GM12878 (cell line): ENCODE data around the gene EPB41L1. TPM values are rescaled to one million over a fixed set of nuclear protein-coding genes. Genes with fewer than 3 reads are reported as not detected.

ENCODE experiments used
- ATAC-seq: fragments of 200-7000 bp; cut with Tn5 transposase; 3 replicates; pipeline ENCODE4 v1.9.1; 2020; ENCODE audit warnings: mild to moderate bottlenecking, moderate library complexity
- BruUV-seq: library from RNA; stranded (reverse); fragments of 400-500 nt; replicated peaks from 2 replicates; lab custom pipeline; 2021; lab: Mats Ljungman, UMichigan
- CTCF ChIA-PET: fragments of 300-600 bp; sonication (Branson Sonifier 250); formaldehyde crosslinking; extraction: SDS; loops from one replicate; lab custom pipeline; 2021; ENCODE audit warnings: inconsistent platforms; lab: Yijun Ruan, JAX
- POLR2A ChIA-PET: fragments of 350-600 bp; formaldehyde crosslinking; extraction: SDS; loops from one replicate; lab custom pipeline; 2021; ENCODE audit warnings: inconsistent platforms; lab: Charles Lee
- RAD21 ChIA-PET: fragments of 300-600 bp; sonication (Branson Sonifier 250); formaldehyde crosslinking; loops from one replicate; lab custom pipeline; 2023; ENCODE audit warnings: antibody characterized with exemption; ENCODE audit not compliant: unreplicated experiment; lab: Charles Lee
- SMC1A ChIA-PET: fragments of 300-600 bp; sonication (Branson Sonifier 250); formaldehyde crosslinking; loops from one replicate; lab custom pipeline; 2023; ENCODE audit not compliant: unreplicated experiment, uncharacterized antibody; lab: Charles Lee
- DNase-seq: peaks from one replicate; pipeline ENCODE4 v3.0.0-alpha.2; 2011; ENCODE audit warnings: low read depth, low spot score
- FAIRE-seq: peaks from 3 replicates; lab custom pipeline; 2011; peaks lifted over from hg19 to GRCh38; lab: Jason Lieb, UNC
- H2AFZ ChIP-seq: 2 replicates; pipeline ENCODE4 v1.6.0; 2011; ENCODE audit warnings: low read depth, low read length, control low read depth; ENCODE audit not compliant: control insufficient read depth
- H3K27ac ChIP-seq: 2 replicates; pipeline ENCODE4 v1.5.1; 2011; ENCODE audit warnings: control low read depth; ENCODE audit not compliant: control insufficient read depth, insufficient read depth
- H3K27me3 ChIP-seq, 2 experiments: replicated peaks in 1 of 2; 2 replicates each; pipeline versions ENCODE4 v1.6.0 to v1.6.1; 2011; ENCODE audit warnings: low read length in 1 of 2; ENCODE audit not compliant: control insufficient read depth in 2 of 2, insufficient read depth in 2 of 2
- H3K36me3 ChIP-seq, 2 experiments: 2 replicates each; pipeline ENCODE4 v1.5.1; 2011; ENCODE audit warnings: low read length in 1 of 2; ENCODE audit not compliant: control insufficient read depth in 2 of 2, insufficient read depth in 2 of 2
- H3K4me1 ChIP-seq: 2 replicates; pipeline ENCODE4 v1.6.1; 2011; ENCODE audit warnings: mild to moderate bottlenecking, low read length, moderate library complexity, mixed read lengths; ENCODE audit not compliant: control insufficient read depth, insufficient read depth
- H3K4me2 ChIP-seq: 2 replicates; pipeline ENCODE4 v1.6.0; 2011; ENCODE audit warnings: control low read depth; ENCODE audit not compliant: control insufficient read depth, insufficient read depth
- H3K4me3 ChIP-seq: fragments of 200-600 bp; sonication (generic); 2 replicates; pipeline ENCODE4 v1.5.1; 2016
- H3K79me2 ChIP-seq: 2 replicates; pipeline ENCODE4 v1.6.0; 2011; ENCODE audit warnings: low read length; ENCODE audit not compliant: control insufficient read depth, insufficient read depth
- H3K9ac ChIP-seq: 2 replicates; pipeline ENCODE4 v1.8.0; 2011; ENCODE audit warnings: low read length, control low read depth, mixed read lengths; ENCODE audit not compliant: control insufficient read depth, insufficient read depth
- H3K9me3 ChIP-seq: replicated peaks from 3 replicates; pipeline ENCODE4 v1.5.1; 2011; ENCODE audit warnings: mild to moderate bottlenecking, low read length; ENCODE audit not compliant: control insufficient read depth, insufficient read depth
- H4K20me1 ChIP-seq: 2 replicates; pipeline ENCODE4 v1.6.0; 2011; ENCODE audit not compliant: control insufficient read depth, insufficient read depth
- CHD2 ChIP-seq: IDR thresholded peaks from 2 replicates; pipeline ENCODE4 v1.6.1; 2011; ENCODE audit warnings: low read depth, low read length, improper control_type of control experiment, borderline replicate concordance
- CHD4 ChIP-seq: fragments of 200-600 bp; sonication (generic); IDR thresholded peaks from 2 replicates; pipeline ENCODE4 v1.6.1; 2016; ENCODE audit warnings: mild to moderate bottlenecking
- EP300 ChIP-seq, 2 experiments: fragments of 150-350 bp in 1 of 2; IDR thresholded peaks; 2 replicates each; pipeline ENCODE4 v1.6.1; 2011 to 2012; ENCODE audit warnings: low read depth in 2 of 2, low read length in 2 of 2, borderline replicate concordance in 1 of 2, improper control_type of control experiment in 1 of 2, inconsistent platforms in 1 of 2; ENCODE audit not compliant: control insufficient read depth in 1 of 2
- ESRRA ChIP-seq: IDR thresholded peaks from 2 replicates; pipeline ENCODE4 v1.6.1; 2012; ENCODE audit warnings: mild to moderate bottlenecking, low read length, improper control_type of control experiment
- IKZF1 ChIP-seq: fragments of 450-650 bp; conservative IDR thresholded peaks from 2 replicates; pipeline ENCODE4 v1.6.1; 2017; ENCODE audit warnings: antibody characterized with exemption, mild to moderate bottlenecking
- PAX8 ChIP-seq: fragments of 450-650 bp; IDR thresholded peaks from 2 replicates; pipeline ENCODE4 v1.6.1; 2017; ENCODE audit warnings: mild to moderate bottlenecking, moderate library complexity
- RB1 ChIP-seq: fragments of 450-650 bp; formaldehyde crosslinking; IDR thresholded peaks from 2 replicates; pipeline ENCODE4 v1.6.1; 2017; ENCODE audit warnings: mild to moderate bottlenecking, borderline replicate concordance
- SMAD5 ChIP-seq: IDR thresholded peaks from 2 replicates; pipeline ENCODE4 v1.6.1; 2016; ENCODE audit warnings: antibody characterized with exemption, low read depth
- STAT1 ChIP-seq: fragments of 450-650 bp; conservative IDR thresholded peaks from 2 replicates; pipeline ENCODE4 v1.6.1; 2014; ENCODE audit warnings: antibody characterized with exemption, mild to moderate bottlenecking
- WRNIP1 ChIP-seq: IDR thresholded peaks from 2 replicates; pipeline ENCODE4 v1.6.1; 2011; ENCODE audit warnings: low read depth, low read length, improper control_type of control experiment, borderline replicate concordance
- ZNF24 ChIP-seq: fragments of 450-650 bp; IDR thresholded peaks from 2 replicates; pipeline ENCODE4 v1.6.1; 2017; ENCODE audit warnings: antibody characterized with exemption, mild to moderate bottlenecking
- ZNF384 ChIP-seq: IDR thresholded peaks from 2 replicates; pipeline ENCODE4 v1.6.1; 2012; ENCODE audit warnings: low read depth, mild to moderate bottlenecking, low read length, improper control_type of control experiment, borderline replicate concordance
- ZZZ3 ChIP-seq: IDR thresholded peaks from 2 replicates; pipeline ENCODE4 v1.6.1; 2011; ENCODE audit warnings: low read depth; ENCODE audit not compliant: control insufficient read depth, insufficient read length
- WGBS: methylation state at CpG from one replicate; pipeline ENCODE4 v1.1.6; 2016; ENCODE audit warnings: low lambda C conversion rate; ENCODE audit not compliant: insufficient replicate concordance, insufficient coverage; ENCODE audit errors: missing lambda C conversion rate; 5-methylcytosine and 5-hydroxymethylcytosine counted together
- in situ Hi-C: fragments of 300-500 bp; cut with MboI; formaldehyde crosslinking; loops from 9 replicates; pipeline ENCODE4 v1.14.3; 2018; ENCODE audit warnings: mixed read lengths
- intact Hi-C: fragments of 100-400 bp; cut with micrococcal nuclease; formaldehyde crosslinking; loops from one replicate; pipeline ENCODE4 v1.14.2; 2022; ENCODE audit not compliant: unreplicated experiment
- polyA plus RNA-seq, 11 experiments: library from polyadenylated mRNA; depleted of rRNA in 4 of 11; unstranded in 6 of 11; stranded (reverse) in 5 of 11; fragments of >200 nt; fragmentation: Nextera tagmentation in 4 of 11; fragmentation: Illumina TruSeq in 1 of 11; extraction: Ambion mirVana in 4 of 11; extraction: Trizol in 1 of 11; gene quantifications; 1 replicate in 1 of 11; 2 replicates in 10 of 11; pipeline versions ENCODE4 v1.2.1 to v1.2.3, GENCODE V29; 2011 to 2016; ENCODE audit warnings: inconsistent platforms in 2 of 11, missing spikeins in 2 of 11, low read depth in 1 of 11
- total RNA-seq, 4 experiments: library from RNA; depleted of rRNA in 3 of 4; stranded (reverse); fragments of >200 nt in 3 of 4; fragmentation: Illumina TruSeq in 1 of 4; extraction: Trizol in 1 of 4; gene quantifications; 2 replicates each; pipeline versions ENCODE4 v1.2.1 to v1.2.3, GENCODE V29; 2013 to 2021
- TF ChIP-seq, protein P1 (sequence below): IDR thresholded peaks from 2 replicates; pipeline ENCODE4 v1.6.1; 2011; ENCODE audit warnings: low read depth, mild to moderate bottlenecking, low read length, moderate library complexity, borderline replicate concordance; ENCODE audit errors: extremely low read depth

EPB41L1 gene
- total and polyA plus RNA-seq, 10 of the 15 experiments (the other 5 are each of a cell fraction or from before 2014, with no cell fraction given) = 0.08 to 3.2 (median 0.31) TPM

DNA sequence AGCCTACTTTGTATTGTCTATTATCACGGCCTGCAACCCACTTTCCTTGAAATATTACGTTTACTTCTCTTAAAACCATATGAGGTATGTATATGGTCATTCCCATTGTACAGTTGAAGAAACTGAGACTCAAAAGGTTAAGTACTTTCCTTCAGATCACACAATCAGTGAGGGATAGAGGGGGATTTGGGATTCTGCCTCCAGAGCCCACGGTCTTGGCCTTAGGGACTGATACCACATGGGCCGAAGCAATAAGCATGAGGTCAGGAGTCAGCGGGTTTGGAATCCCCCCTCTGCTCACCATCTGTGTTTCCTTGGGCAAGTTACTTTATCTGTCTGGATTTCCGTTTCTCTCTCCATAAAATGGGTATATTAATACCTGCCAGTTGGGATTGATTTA lies 19.4 kb upstream of the EPB41L1 start:
- POLR2A ChIA-PET = interaction anchor here (0.7 kb wide), 1 partner anchor 23 kb away, joined by 7 read pairs; no protein-coding TSS in a partner anchor
- FAIRE-seq (no peak), ATAC-seq (no peak)

More for the DNA sequence above, 19.4 kb upstream of the EPB41L1 start:
- no peak overlapping the region for H3K27ac ChIP-seq
- no peaks in the 10 kb centered on the region for H3K27me3 ChIP-seq
- no peaks in the 10 kb centered on the region for H3K36me3 ChIP-seq
- H3K79me2 ChIP-seq = no peaks in the 10 kb centered on the region
- H3K9me3 ChIP-seq = no peaks in the 10 kb centered on the region
- H2AFZ ChIP-seq = no peak overlapping the region
- ChIA-PET CTCF (interaction anchor here (2.5 to 22.3 kb wide), 2 partner anchors 8 to 142 kb away, joined by 9 to 717 read pairs; no protein-coding TSS in a partner anchor), RAD21 (interaction anchor here (10.7 kb wide), 1 partner anchor 139 kb away, joined by 325 read pairs; no protein-coding TSS in a partner anchor), SMC1A (interaction anchor here (14.0 kb wide), 1 partner anchor 140 kb away, joined by 344 read pairs; no protein-coding TSS in a partner anchor)
- no peak overlapping the region for H3K4me3 ChIP-seq
- intact Hi-C loops = loop anchor here (5.0 kb wide), 1 partner anchor 83 kb away; no protein-coding TSS in a partner anchor
- BruUV-seq = no TSS peak
- no peaks in the 10 kb centered on the region for H4K20me1 ChIP-seq
- 39% methylated on average over 6 of the region's 6 CpGs for WGBS
- no peak overlapping the region for H3K4me2 ChIP-seq
- H3K9ac ChIP-seq = no peak overlapping the region
- no peak for DNase-seq
- in situ Hi-C loops = loop anchor here (5.0 kb wide), 1 partner anchor 138 kb away; no protein-coding TSS in a partner anchor
- no peaks in the 10 kb centered on the region for H3K4me1 ChIP-seq
- TF ChIP-seq ESRRA = no peak
- TF ChIP-seq IKZF1 = no peak
- no peak for TF ChIP-seq CHD2
- TF ChIP-seq WRNIP1 = no peak
- no peak for TF ChIP-seq PAX8
- no peak for TF ChIP-seq SMAD5
- TF ChIP-seq, protein P1, sequence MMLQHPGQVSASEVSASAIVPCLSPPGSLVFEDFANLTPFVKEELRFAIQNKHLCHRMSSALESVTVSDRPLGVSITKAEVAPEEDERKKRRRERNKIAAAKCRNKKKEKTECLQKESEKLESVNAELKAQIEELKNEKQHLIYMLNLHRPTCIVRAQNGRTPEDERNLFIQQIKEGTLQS = no peak
- no peak for TF ChIP-seq CHD4
- no peak for TF ChIP-seq ZZZ3
- no peak for TF ChIP-seq EP300 (IDR thresholded peaks at IDR 0.05; ENCODE audit: borderline replicate concordance in 1 of 2, control insufficient read depth in 1 of 2, low read depth in 2 of 2, low read length in 2 of 2)
- no peak for TF ChIP-seq STAT1
- no peak for TF ChIP-seq ZNF384
- TF ChIP-seq RB1 = no peak
- no peak for TF ChIP-seq ZNF24
